GM12874 (cell line): ENCODE measurements around the gene CAPS.

Source experiments
- CTCF ChIP-seq: IDR thresholded peaks from 2 replicates; pipeline ENCODE4 v1.5.1; 2011; ENCODE audit warnings: low read depth, mild to moderate bottlenecking, control low read depth, low read length, moderate library complexity; ENCODE audit not compliant: insufficient read depth

The CAPS gene

GRCh38 chr19:5953030-5953589 is 39.1 kb downstream of the CAPS start:
- no peak for TF ChIP-seq CTCF

GRCh38 chr19:5953680-5954213 is 39.7 kb downstream of the CAPS start:
- TF ChIP-seq CTCF, result no peak

GRCh38 chr19:5954293-5954692 is 40.2 kb downstream of the CAPS start:
- TF ChIP-seq CTCF, result no peak

GRCh38 chr19:5955636-5955935 is 41.5 kb downstream of the CAPS start:
- TF ChIP-seq CTCF, result no peak

GRCh38 chr19:5956323-5956722 is 42.3 kb downstream of the CAPS start:
- no peak for TF ChIP-seq CTCF

GRCh38 chr19:5956728-5957127 is 42.7 kb downstream of the CAPS start:
- TF ChIP-seq CTCF, result no peak

- no peak for TF ChIP-seq CTCF
These were observed 43.1 kb downstream of the CAPS start for GRCh38 chr19:5957170-5957569.
